Endothelial cell of umbilical vein (primary cell): ENCODE results near the gene MAPK13. TPM values are rescaled to one million over a fixed set of nuclear protein-coding genes. Genes with fewer than 3 reads are reported as not detected.

Experiments used
- BruUV-seq: library from RNA; stranded (reverse); fragments of 400-500 nt; replicated peaks from 2 replicates; lab custom pipeline; 2021; lab: Mats Ljungman, UMichigan
- CTCF ChIA-PET: fragments of 300-600, 350-600 bp; sonication (Branson Sonifier 250); formaldehyde crosslinking; loops from one replicate; lab custom pipeline; 2021; ENCODE audit warnings: antibody characterized with exemption, inconsistent platforms; lab: Charles Lee
- POLR2A ChIA-PET: fragments of 300-600, 350-600 bp; sonication (Branson Sonifier 250); formaldehyde crosslinking; loops from one replicate; lab custom pipeline; 2021; ENCODE audit warnings: antibody characterized with exemption, inconsistent platforms; lab: Charles Lee
- DNase-seq: peaks from one replicate; pipeline ENCODE4 v3.0.0-alpha.2; 2011; ENCODE audit warnings: low read depth, low spot score
- FAIRE-seq: peaks from 2 replicates; lab custom pipeline; 2011; peaks lifted over from hg19 to GRCh38; lab: Jason Lieb, UNC
- H2AFZ ChIP-seq: 2 replicates; pipeline ENCODE4 v1.6.0; 2012; ENCODE audit warnings: low read depth, low read length, control low read depth, inconsistent platforms
- H3K27ac ChIP-seq: 2 replicates; pipeline ENCODE4 v1.5.1; 2011; ENCODE audit warnings: low read depth, mild to moderate bottlenecking, control low read depth, low read length, moderate library complexity; ENCODE audit not compliant: insufficient read depth
- H3K27me3 ChIP-seq, 2 experiments: 2 replicates each; pipeline versions ENCODE4 v1.6.0 to v1.6.1; 2011; ENCODE audit warnings: low read length in 2 of 2, mixed read lengths in 1 of 2; ENCODE audit not compliant: control insufficient read depth in 2 of 2, insufficient read depth in 2 of 2
- H3K36me3 ChIP-seq, 2 experiments: 2 replicates in 1 of 2; 3 replicates in 1 of 2; pipeline ENCODE4 v1.5.1; 2011; ENCODE audit warnings: low read length in 2 of 2, mild to moderate bottlenecking in 1 of 2, moderate library complexity in 1 of 2; ENCODE audit not compliant: control insufficient read depth in 2 of 2, insufficient read depth in 2 of 2; ENCODE audit errors: extremely low read depth in 1 of 2
- H3K4me1 ChIP-seq: 3 replicates; pipeline ENCODE4 v1.5.1; 2011; ENCODE audit warnings: mild to moderate bottlenecking, low read length; ENCODE audit not compliant: control insufficient read depth, insufficient read depth; ENCODE audit errors: extremely low read depth
- H3K4me2 ChIP-seq: 2 replicates; pipeline ENCODE4 v1.6.1; 2011; ENCODE audit warnings: low read length, control low read depth, mixed read lengths; ENCODE audit not compliant: insufficient read depth
- H3K4me3 ChIP-seq, 3 experiments: fragments of 200-600 bp in 1 of 3; sonication (generic), shearing (Covaris generic) in 1 of 3; replicated peaks in 1 of 3; 2 replicates each; pipeline ENCODE4 v1.5.1; 2011 to 2016; ENCODE audit warnings: control low read depth in 3 of 3, low read length in 3 of 3, mild to moderate bottlenecking in 2 of 3, inconsistent platforms in 1 of 3, low read depth in 1 of 3, moderate library complexity in 1 of 3; ENCODE audit not compliant: insufficient read depth in 1 of 3
- H3K79me2 ChIP-seq: 2 replicates; pipeline ENCODE4 v1.6.0; 2012; ENCODE audit warnings: low read length, inconsistent platforms; ENCODE audit not compliant: control insufficient read depth, insufficient read depth
- H3K9ac ChIP-seq: replicated peaks from 2 replicates; pipeline ENCODE3; 2011; ENCODE audit warnings: low read length, control low read depth; ENCODE audit not compliant: insufficient read depth; ENCODE audit errors: extremely low read depth
- H3K9me1 ChIP-seq: replicated peaks from 3 replicates; pipeline ENCODE4 v1.6.0; 2011; ENCODE audit warnings: mild to moderate bottlenecking, low read length; ENCODE audit not compliant: control insufficient read depth, insufficient read depth; ENCODE audit errors: extremely low read depth
- H3K9me3 ChIP-seq: replicated peaks from 2 replicates; pipeline ENCODE4 v1.5.1; 2012; ENCODE audit warnings: low read length, inconsistent platforms; ENCODE audit not compliant: control insufficient read depth, insufficient read depth
- H4K20me1 ChIP-seq: replicated peaks from 2 replicates; pipeline ENCODE3; 2011; ENCODE audit warnings: mild to moderate bottlenecking, low read length; ENCODE audit not compliant: control insufficient read depth, insufficient read depth; ENCODE audit errors: extremely low read depth
- CTCF ChIP-seq, 2 donors: IDR thresholded peaks; 1 replicate in 1 of 2; 2 replicates in 1 of 2; pipeline ENCODE4 v1.5.1; 2011; ENCODE audit warnings: low read length in 2 of 2, mild to moderate bottlenecking in 2 of 2, moderate library complexity in 2 of 2, control low read depth in 1 of 2, inconsistent platforms in 1 of 2, low read depth in 1 of 2; ENCODE audit not compliant: insufficient read depth in 1 of 2; ENCODE audit errors: extremely low read depth in 1 of 2
- EZH2 ChIP-seq: IDR thresholded peaks from 2 replicates; pipeline ENCODE4 v1.6.1; 2012; ENCODE audit warnings: borderline replicate concordance, low read depth, mild to moderate bottlenecking, moderate library complexity, low read length, inconsistent platforms; ENCODE audit not compliant: severe bottlenecking
- FOS ChIP-seq: IDR thresholded peaks from 2 replicates; pipeline ENCODE4 v1.6.1; 2011; ENCODE audit warnings: mild to moderate bottlenecking, low read length, moderate library complexity, borderline replicate concordance; ENCODE audit not compliant: insufficient read depth
- GATA2 ChIP-seq: IDR thresholded peaks from 2 replicates; pipeline ENCODE4 v1.7.0; 2011; ENCODE audit warnings: low read depth, mild to moderate bottlenecking, moderate library complexity, mixed read lengths, low read length; ENCODE audit not compliant: insufficient read length, insufficient read depth
- JUN ChIP-seq: IDR thresholded peaks from 2 replicates; pipeline ENCODE4 v1.6.1; 2011; ENCODE audit warnings: borderline replicate concordance, low read depth; ENCODE audit not compliant: insufficient read length, insufficient read depth
- MAX ChIP-seq: IDR thresholded peaks from 2 replicates; pipeline ENCODE4 v1.6.1; 2011; ENCODE audit not compliant: insufficient read depth, insufficient read length
- MYC ChIP-seq: IDR thresholded peaks from one replicate; pipeline ENCODE4 v1.6.1; 2011; ENCODE audit warnings: mild to moderate bottlenecking, low read depth, low read length
- POLR2A ChIP-seq: IDR thresholded peaks from 2 replicates; pipeline ENCODE4 v1.6.1; 2012; ENCODE audit warnings: low read depth, mild to moderate bottlenecking, control low read depth, low read length
- POLR2AphosphoS5 ChIP-seq: IDR thresholded peaks from 2 replicates; pipeline ENCODE4 v1.6.1; 2012; ENCODE audit warnings: low read depth, mild to moderate bottlenecking, control low read depth, low read length, moderate library complexity; ENCODE audit not compliant: insufficient read depth
- dilution Hi-C: fragments of 300-500 bp; cut with MboI; formaldehyde crosslinking; loops from one replicate; pipeline ENCODE4 v1.15.0; 2019; ENCODE audit warnings: low sequenced_read_pairs; ENCODE audit not compliant: extremely low pct_ligation_motif_present
- intact Hi-C: fragments of 100-400 bp; cut with micrococcal nuclease; formaldehyde crosslinking; loops from one replicate; pipeline ENCODE4 v1.10.0; 2022
- polyA plus RNA-seq, 4 experiments: library from polyadenylated mRNA; depleted of rRNA in 3 of 4; stranded (reverse) in 3 of 4; unstranded in 1 of 4; fragments of >200 nt; gene quantifications; 2 replicates each; pipeline versions ENCODE4 v1.2.1 to v1.2.3, GENCODE V29; 2011 to 2012; ENCODE audit warnings: missing spikeins in 1 of 4
- total RNA-seq: library from RNA; stranded (reverse); gene quantifications from 2 replicates; pipeline ENCODE4 v1.2.3, GENCODE V29; 2021

The MAPK13 gene
- total and polyA plus RNA-seq, 2 donors (not counting 3 experiments of a cell fraction or from before 2014, with no cell fraction given) = 9.0 to 11.6 TPM

GRCh38 chr6:36116943-36117342, 13.4 kb upstream of the MAPK13 start:
- BruUV-seq = no TSS peak
- no peak overlapping the region for H2AFZ ChIP-seq
- CTCF ChIA-PET = no interaction called here
- H3K9ac ChIP-seq = no peak overlapping the region
- POLR2A ChIA-PET = no interaction called here
- no peak for TF ChIP-seq CTCF (IDR thresholded peaks at IDR 0.05; ENCODE audit: extremely low read depth in 1 of 2, insufficient read depth in 1 of 2, low read depth in 1 of 2, low read length in 2 of 2)
- no peak for TF ChIP-seq EZH2
- no peak for TF ChIP-seq POLR2A
- H3K27ac ChIP-seq = no peak overlapping the region
- no peaks in the 10 kb centered on the region for H3K9me1 ChIP-seq
- H3K4me1 ChIP-seq = peaks cover 15% of the 10 kb centered on the region
- no peak for FAIRE-seq
- DNase-seq = no peak
- H4K20me1 ChIP-seq = no peaks in the 10 kb centered on the region
- H3K4me3 ChIP-seq = no peak overlapping the region
- H3K9me3 ChIP-seq = no peaks in the 10 kb centered on the region
- H3K79me2 ChIP-seq = no peaks in the 10 kb centered on the region
- intact Hi-C loops (no loop called here), dilution Hi-C loops (no loop called here)
- H3K36me3 ChIP-seq = peaks cover 0 to 2% of the 10 kb centered on the region in 2 experiments
- no peaks in the 10 kb centered on the region for H3K27me3 ChIP-seq
- H3K4me2 ChIP-seq = no peak overlapping the region

GRCh38 chr6:36117658-36118549, 12.4 kb upstream of the MAPK13 start:
- Histone ChIP-seq H3K27ac (no peak overlapping the region), H3K4me2 (no peak overlapping the region), H3K36me3 (no peaks in the 10 kb centered on the region), H3K9me1 (no peaks in the 10 kb centered on the region), H3K9me3 (no peaks in the 10 kb centered on the region), H3K79me2 (no peaks in the 10 kb centered on the region), H3K9ac (no peak overlapping the region), H2AFZ (no peak overlapping the region), H3K4me3 (no peak overlapping the region), H3K4me1 (peaks cover 15% of the 10 kb centered on the region), H4K20me1 (no peaks in the 10 kb centered on the region), H3K27me3 (no peaks in the 10 kb centered on the region)
- CTCF ChIA-PET = no interaction called here
- DNase-seq (no peak), FAIRE-seq (no peak)
- TF ChIP-seq FOS = no peak
- no peak for TF ChIP-seq CTCF (IDR thresholded peaks at IDR 0.05; ENCODE audit: extremely low read depth in 1 of 2, insufficient read depth in 1 of 2, low read depth in 1 of 2, low read length in 2 of 2)
- no peak for TF ChIP-seq EZH2
- TF ChIP-seq JUN = no peak
- TF ChIP-seq MAX = no peak
- TF ChIP-seq POLR2A = no peak
- no peak for TF ChIP-seq MYC
- no peak for TF ChIP-seq GATA2
- TF ChIP-seq POLR2AphosphoS5 = no peak
- BruUV-seq = no TSS peak
- dilution Hi-C loops (no loop called here), intact Hi-C loops (no loop called here)
- POLR2A ChIA-PET = no interaction called here
